Loucy (cell line): ENCODE results near the gene ZNF277.

ENCODE experiments used
- EZH2phosphoT487 ChIP-seq: fragments of 200-600 bp; IDR thresholded peaks from 2 replicates; pipeline ENCODE4 v1.6.1; 2018; ENCODE audit warnings: antibody characterized with exemption, mild to moderate bottlenecking, moderate library complexity, borderline replicate concordance
- TF ChIP-seq, protein P1 (sequence below): fragments of 200-600 bp; sonication (generic); conservative IDR thresholded peaks from 2 replicates; pipeline ENCODE4 v1.5.1; 2014; ENCODE audit warnings: mild to moderate bottlenecking, antibody characterized with exemption, low read length

DNA sequence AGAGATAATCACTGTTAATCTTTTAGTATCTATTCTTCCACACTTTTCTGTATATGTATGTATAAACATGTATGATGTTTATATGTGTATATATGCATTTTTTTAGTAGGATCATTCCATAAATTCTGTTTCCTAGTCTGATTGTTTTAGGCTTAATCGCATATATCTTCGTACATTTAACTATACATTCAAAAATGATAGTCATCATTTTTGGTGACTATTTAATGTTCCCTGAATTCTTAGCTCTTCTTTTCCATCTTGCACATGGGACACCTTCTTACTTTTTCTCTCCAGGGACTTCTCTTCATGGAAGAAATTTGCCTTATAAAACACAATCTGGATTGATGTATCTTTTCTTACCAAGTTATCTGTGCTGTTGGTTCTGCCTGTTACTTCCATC lies 42.1 kb downstream of the ZNF277 start:
- TF ChIP-seq, protein P1, sequence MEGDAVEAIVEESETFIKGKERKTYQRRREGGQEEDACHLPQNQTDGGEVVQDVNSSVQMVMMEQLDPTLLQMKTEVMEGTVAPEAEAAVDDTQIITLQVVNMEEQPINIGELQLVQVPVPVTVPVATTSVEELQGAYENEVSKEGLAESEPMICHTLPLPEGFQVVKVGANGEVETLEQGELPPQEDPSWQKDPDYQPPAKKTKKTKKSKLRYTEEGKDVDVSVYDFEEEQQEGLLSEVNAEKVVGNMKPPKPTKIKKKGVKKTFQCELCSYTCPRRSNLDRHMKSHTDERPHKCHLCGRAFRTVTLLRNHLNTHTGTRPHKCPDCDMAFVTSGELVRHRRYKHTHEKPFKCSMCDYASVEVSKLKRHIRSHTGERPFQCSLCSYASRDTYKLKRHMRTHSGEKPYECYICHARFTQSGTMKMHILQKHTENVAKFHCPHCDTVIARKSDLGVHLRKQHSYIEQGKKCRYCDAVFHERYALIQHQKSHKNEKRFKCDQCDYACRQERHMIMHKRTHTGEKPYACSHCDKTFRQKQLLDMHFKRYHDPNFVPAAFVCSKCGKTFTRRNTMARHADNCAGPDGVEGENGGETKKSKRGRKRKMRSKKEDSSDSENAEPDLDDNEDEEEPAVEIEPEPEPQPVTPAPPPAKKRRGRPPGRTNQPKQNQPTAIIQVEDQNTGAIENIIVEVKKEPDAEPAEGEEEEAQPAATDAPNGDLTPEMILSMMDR: no peak
- no peak for TF ChIP-seq EZH2phosphoT487
